ENCODE data around the gene N4BP2L2. TPM values are rescaled to one million over a fixed set of nuclear protein-coding genes. Genes with fewer than 3 reads are reported as not detected.

N4BP2L2 gene
- total and polyA plus RNA-seq, 2 of the 8 experiments (the other 6 are each of a cell fraction or from before 2014, with no cell fraction given), result 14.6 to 67.6 TPM

- Histone ChIP-seq H3K23me2 (ENCODE audit: low read depth, low read length) (peaks cover 10% of the 10 kb centered on the region), H2BK120ac (replicated peaks; ENCODE audit: low read depth, low read length) (no peak overlapping the region), H2BK5ac (ENCODE audit: low read depth, low read length) (0 out of 2 replicates have a peak overlapping the region, but pooled peaks have one; percentile 27), H3K79me1 (ENCODE audit: low read depth, low read length) (peaks cover 5% of the 10 kb centered on the region), H3K4me1 (replicated peaks in 1 of 4; ENCODE audit: control insufficient read depth in 3 of 4, insufficient read depth in 4 of 4, low read length in 3 of 4) (peaks cover 0 to 5% (median 2%) of the 10 kb centered on the region in 4 experiments; a peak in 1 of 7 replicates), H2BK12ac (ENCODE audit: low read depth, low read length) (no peak overlapping the region), H4K20me1 (replicated peaks in 1 of 2; ENCODE audit: control insufficient read depth in 1 of 2, insufficient read depth in 2 of 2, low read length in 2 of 2) (peaks cover 0 to 8% of the 10 kb centered on the region in 2 experiments), H4K8ac (ENCODE audit: extremely low read depth, insufficient read depth, low read length) (no peak overlapping the region), H3K4ac (replicated peaks; ENCODE audit: insufficient read length, low read depth, low read length) (no peak overlapping the region), H3K18ac (ENCODE audit: extremely low read depth, low read length) (peak overlapping the region; percentile 81; the same call in 1 of the 2 replicates), H2BK15ac (ENCODE audit: low read length) (no peak overlapping the region), H4K5ac (ENCODE audit: insufficient read length, low read depth, low read length) (peak overlapping the region; percentile 41), H2AK5ac (ENCODE audit: low read depth, low read length) (no peak overlapping the region), H3K4me2 (ENCODE audit: insufficient read depth in 1 of 2, low read depth in 2 of 2, low read length in 2 of 2) (peak overlapping the region; percentile 70 to 73), H3K79me2 (ENCODE audit: control insufficient read depth in 1 of 2, insufficient read depth in 2 of 2, low read length in 2 of 2) (peaks cover 0 to 51% of the 10 kb centered on the region in 2 experiments; a peak in 3 of 4 replicates), H3K9ac (replicated peaks in 1 of 4; ENCODE audit: extremely low read depth in 1 of 4, low read depth in 3 of 4, low read length in 3 of 4) (peak overlapping the region; percentile 42 to 90 (median 81)), H3K27me3 (replicated peaks in 1 of 4; ENCODE audit: control insufficient read depth in 3 of 4, extremely low read depth in 1 of 4, insufficient read depth in 3 of 4, low read length in 3 of 4) (no peaks in the 10 kb centered on the region), H3K4me3 (ENCODE audit: extremely low read depth in 1 of 4, insufficient read depth in 2 of 4, low read depth in 3 of 4, low read length in 4 of 4) (peak overlapping the region; percentile 70 to 99 (median 96)), H3K23ac (ENCODE audit: insufficient read length) (no peak overlapping the region), H2AFZ (ENCODE audit: low read length) (peak overlapping the region; percentile 91), H3K27ac (ENCODE audit: low read depth, low read length) (peak overlapping the region; percentile 79), H3K36me3 (ENCODE audit: control insufficient read depth in 2 of 4, insufficient read depth in 4 of 4, low read length in 3 of 4) (no peaks in the 10 kb centered on the region), H3K9me3 (ENCODE audit: insufficient read depth in 2 of 2, low read depth in 1 of 2, low read length in 1 of 2) (no peaks in the 10 kb centered on the region), H4K91ac (replicated peaks; ENCODE audit: insufficient read length, low read length) (no peak overlapping the region), H2BK20ac (ENCODE audit: low read length) (no peak overlapping the region), H3K56ac (replicated peaks; ENCODE audit: insufficient read length, low read depth, low read length) (peak overlapping the region; percentile 87), H3K14ac (ENCODE audit: insufficient read length) (no peak overlapping the region)
- FAIRE-seq (no peak), DNase-seq (ENCODE audit: low read depth in 1 of 2, low spot score in 2 of 2) (peak in 1 of 2 experiments; percentile 71)
- ChIA-PET POLR2A (ENCODE audit: partially characterized antibody) (interaction anchor here (0.8 to 2.1 kb wide), 5 partner anchors 12 to 272 kb away, joined by 3 to 7 read pairs (median 4); partner anchors contain the start of genes BRCA2 and ZAR1L), CTCF (ENCODE audit: partially characterized antibody) (interaction anchor here (0.8 to 2.3 kb wide), 13 partner anchors 9 to 206 kb away, joined by 3 to 21 read pairs (median 5); no protein-coding TSS in a partner anchor)
- WGBS, 2 experiments (ENCODE audit: extremely low coverage in 1 of 2, insufficient coverage in 1 of 2, insufficient read length in 1 of 2, insufficient replicate concordance in 2 of 2, low coverage in 1 of 2, low lambda C conversion rate in 2 of 2, missing lambda C conversion rate in 1 of 2), result 2% methylated on average over 39 of the region's 74 CpGs; no CpG with 5 or more reads in 1 of the 2 experiments
- TF ChIP-seq YY1 (IDR thresholded peaks at IDR 0.05; ENCODE audit: low read depth, low read length) (no peak), ZNF274 (IDR thresholded peaks at IDR 0.05; ENCODE audit: borderline replicate concordance, extremely low read depth, low read length) (no peak), CBX8 (IDR thresholded peaks at IDR 0.05; ENCODE audit: borderline replicate concordance, low read depth, low read length) (no peak), POLR2A (IDR thresholded peaks at IDR 0.05; ENCODE audit: control extremely low read depth in 1 of 2, low read depth in 2 of 2, low read length in 2 of 2) (no peak; a peak in 1 of 3 replicates), SP1 (IDR thresholded peaks at IDR 0.05; ENCODE audit: low read depth, low read length) (no peak), BACH1 (IDR thresholded peaks at IDR 0.05; ENCODE audit: low read length) (no peak), EZH2 (IDR thresholded peaks at IDR 0.05; ENCODE audit: low read depth, low read length, severe bottlenecking) (no peak), CHD1 (IDR thresholded peaks at IDR 0.05; ENCODE audit: low read depth, low read length) (no peak), TAF1 (IDR thresholded peaks at IDR 0.05; ENCODE audit: low read depth, low read length) (peak; percentile 44; the same call in 1 of the 2 replicates), EGR1 (IDR thresholded peaks at IDR 0.05; ENCODE audit: borderline replicate concordance, low read depth, low read length) (no peak)
- TF ChIP-seq, protein P1, sequence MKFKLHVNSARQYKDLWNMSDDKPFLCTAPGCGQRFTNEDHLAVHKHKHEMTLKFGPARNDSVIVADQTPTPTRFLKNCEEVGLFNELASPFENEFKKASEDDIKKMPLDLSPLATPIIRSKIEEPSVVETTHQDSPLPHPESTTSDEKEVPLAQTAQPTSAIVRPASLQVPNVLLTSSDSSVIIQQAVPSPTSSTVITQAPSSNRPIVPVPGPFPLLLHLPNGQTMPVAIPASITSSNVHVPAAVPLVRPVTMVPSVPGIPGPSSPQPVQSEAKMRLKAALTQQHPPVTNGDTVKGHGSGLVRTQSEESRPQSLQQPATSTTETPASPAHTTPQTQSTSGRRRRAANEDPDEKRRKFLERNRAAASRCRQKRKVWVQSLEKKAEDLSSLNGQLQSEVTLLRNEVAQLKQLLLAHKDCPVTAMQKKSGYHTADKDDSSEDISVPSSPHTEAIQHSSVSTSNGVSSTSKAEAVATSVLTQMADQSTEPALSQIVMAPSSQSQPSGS (IDR thresholded peaks at IDR 0.05; ENCODE audit: low read length), result no peak
Measured at GRCh38 chr13:32587011-32587810, 48.6 kb upstream of the N4BP2L2 start.
